HEK293T (cell line): ENCODE results near the gene DNAH10.

Source experiments
- ARNT ChIP-seq: fragments of 450-650 bp; IDR thresholded peaks from 2 replicates; pipeline ENCODE4 v1.6.1; 2017; ENCODE audit warnings: mild to moderate bottlenecking
- BHLHE40 ChIP-seq: fragments of 450-650 bp; IDR thresholded peaks from 2 replicates; pipeline ENCODE4 v1.6.1; 2016; ENCODE audit warnings: mild to moderate bottlenecking, moderate library complexity, borderline replicate concordance
- ELF4 ChIP-seq: fragments of 450-650 bp; IDR thresholded peaks from 2 replicates; pipeline ENCODE4 v1.6.1; 2017; ENCODE audit warnings: antibody characterized with exemption
- FOXA1 ChIP-seq: fragments of 450-650 bp; IDR thresholded peaks from 2 replicates; pipeline ENCODE4 v1.6.1; 2016; ENCODE audit warnings: mild to moderate bottlenecking
- FOXK2 ChIP-seq: fragments of 450-650 bp; IDR thresholded peaks from 2 replicates; pipeline ENCODE4 v1.6.1; 2016; ENCODE audit warnings: mild to moderate bottlenecking
- FOXM1 ChIP-seq: fragments of 450-650 bp; IDR thresholded peaks from 2 replicates; pipeline ENCODE4 v1.6.1; 2017; ENCODE audit warnings: mild to moderate bottlenecking, borderline replicate concordance
- HDGF ChIP-seq: fragments of 450-650 bp; IDR thresholded peaks from 2 replicates; pipeline ENCODE4 v1.6.1; 2017; ENCODE audit warnings: antibody characterized with exemption, borderline replicate concordance
- L3MBTL2 ChIP-seq: fragments of 450-650 bp; conservative IDR thresholded peaks from 2 replicates; pipeline ENCODE4 v1.6.1; 2016; ENCODE audit warnings: mild to moderate bottlenecking
- PKNOX1 ChIP-seq: fragments of 450-650 bp; IDR thresholded peaks from 2 replicates; pipeline ENCODE4 v1.6.1; 2016
- SP1 ChIP-seq: fragments of 450-650 bp; IDR thresholded peaks from 2 replicates; pipeline ENCODE4 v1.6.1; 2017
- SUZ12 ChIP-seq: fragments of 450-650 bp; IDR thresholded peaks from 2 replicates; pipeline ENCODE4 v1.6.1; 2016; ENCODE audit warnings: mild to moderate bottlenecking
- TARDBP ChIP-seq: fragments of 450-650 bp; IDR thresholded peaks from 2 replicates; pipeline ENCODE4 v1.6.1; 2016
- ZNF384 ChIP-seq: fragments of 450-650 bp; IDR thresholded peaks from 2 replicates; pipeline ENCODE4 v1.6.1; 2016

DNA sequence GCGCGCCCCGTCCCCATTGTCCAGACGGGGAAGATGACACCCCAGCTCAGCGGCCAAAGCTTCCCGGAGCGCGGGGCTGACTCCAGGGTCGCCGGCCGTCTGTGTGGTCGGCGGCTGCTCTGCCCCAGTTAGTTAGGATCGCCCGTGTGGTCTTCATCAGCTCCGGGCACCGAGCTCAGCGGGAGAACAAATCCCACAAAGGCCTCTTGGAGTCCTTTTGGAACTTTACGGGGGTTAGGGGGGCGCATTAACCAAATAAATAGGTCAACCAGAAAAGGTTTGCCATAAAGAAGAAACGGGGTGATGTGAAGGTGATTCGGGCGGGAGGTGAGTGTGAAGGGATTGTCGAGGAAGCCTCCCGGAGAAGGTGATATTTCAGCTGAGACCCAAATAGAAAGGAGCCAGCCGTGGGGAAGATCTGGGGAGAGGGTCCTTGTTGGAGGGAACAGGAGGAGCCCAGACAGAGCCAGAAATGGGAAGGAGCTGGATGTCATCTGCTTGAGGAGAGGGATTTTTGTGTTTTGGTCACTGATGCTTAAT is 49.3 kb upstream of the DNAH10 start:
- TF ChIP-seq SUZ12 (no peak), SP1 (no peak), FOXK2 (no peak), ZNF384 (no peak), FOXM1 (no peak), TARDBP (no peak), FOXA1 (no peak), HDGF (no peak), ELF4 (no peak), PKNOX1 (no peak), BHLHE40 (no peak), ARNT (no peak), L3MBTL2 (no peak)
